ENCODE data around the gene EHMT1.

The EHMT1 gene

GRCh38 chr9:137748741-137749140, 129.9 kb downstream of the EHMT1 start:
- no peak for DNase-seq

GRCh38 chr9:137749511-137749910, 130.7 kb downstream of the EHMT1 start:
- DNase-seq, result no peak

DNA sequence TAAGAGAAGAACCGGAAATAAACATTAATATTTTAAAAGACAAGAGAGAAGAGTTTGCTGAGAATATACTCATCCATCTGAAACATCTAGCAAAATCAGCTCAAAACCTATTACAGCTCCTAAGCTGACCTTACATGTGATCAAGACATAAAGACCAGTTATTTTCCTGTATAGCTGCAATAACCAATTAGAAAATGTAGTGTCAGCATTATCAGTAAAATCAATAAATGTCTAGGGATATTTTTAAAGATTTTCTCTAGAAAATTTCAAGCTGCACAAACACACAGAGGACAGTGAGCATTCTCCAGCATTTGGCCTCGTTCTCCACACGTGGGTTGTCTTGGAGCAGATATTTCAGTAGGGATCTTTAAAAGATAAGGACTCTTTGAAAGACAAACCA, 131.2 kb downstream of the EHMT1 start:
- DNase-seq, result no peak

DNA sequence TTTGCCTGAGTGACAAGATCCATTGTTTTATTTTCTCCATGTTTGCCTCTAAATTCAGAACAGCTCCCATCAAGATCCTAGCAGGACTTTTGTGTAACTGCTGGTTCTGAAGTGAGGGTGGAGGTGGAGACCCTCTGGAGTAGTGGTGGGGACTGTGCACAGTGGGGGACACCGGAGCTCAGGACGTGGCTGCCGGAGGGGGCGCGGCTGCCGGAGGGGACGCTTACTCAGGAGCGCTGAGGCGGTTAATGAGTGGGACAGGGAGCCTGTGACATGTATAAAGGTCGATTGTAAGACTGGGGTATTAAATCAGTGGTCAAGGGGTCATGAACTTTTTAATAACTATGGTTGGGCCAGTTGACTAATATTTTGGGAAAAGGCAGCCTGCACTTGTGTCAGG, 131.8 kb downstream of the EHMT1 start:
- no peak for DNase-seq

DNA sequence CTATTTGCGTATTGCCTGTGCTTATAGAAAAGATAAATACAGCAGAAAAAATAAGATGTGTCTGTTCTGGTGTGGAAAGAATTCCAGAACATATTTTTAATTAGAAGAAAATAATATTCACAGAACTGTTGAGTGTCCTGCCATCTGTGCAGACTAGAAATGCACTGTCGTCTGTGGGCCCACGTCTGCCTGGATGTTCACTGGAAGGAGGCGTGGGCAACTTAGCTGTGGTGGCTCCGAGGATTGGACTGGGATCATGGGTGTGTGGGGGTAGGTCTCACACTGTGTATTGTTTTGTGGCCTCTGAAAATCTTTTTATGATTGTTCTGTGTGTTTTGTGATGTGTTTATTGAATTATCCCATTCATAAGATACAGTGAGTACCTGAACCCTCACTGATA, 132.8 kb downstream of the EHMT1 start:
- DNase-seq, result no peak

DNA sequence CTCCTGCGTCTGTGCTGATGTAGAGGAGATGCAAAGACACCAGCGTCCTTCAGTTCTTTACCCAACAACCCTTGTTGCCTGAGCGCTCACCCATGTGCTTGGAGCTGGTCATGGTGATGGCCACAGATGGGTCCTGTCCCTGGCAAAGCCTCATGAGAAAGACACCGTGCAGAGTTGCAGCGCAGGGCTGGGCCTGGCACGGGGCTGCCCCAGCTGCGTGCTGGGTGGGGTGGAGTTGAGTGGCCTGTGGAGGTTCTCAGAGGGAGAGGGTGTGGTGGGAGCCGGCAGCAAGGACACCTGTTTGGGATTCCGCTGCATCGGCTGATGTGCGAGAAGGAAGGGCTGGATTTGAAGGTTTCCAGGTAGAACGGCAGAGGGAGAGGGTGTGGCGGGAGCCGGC, 133.6 kb downstream of the EHMT1 start:
- DNase-seq, result no peak

GRCh38 chr9:137753192-137753765, 134.5 kb downstream of the EHMT1 start:
- no peak for DNase-seq

GRCh38 chr9:137755261-137755927, 136.6 kb downstream of the EHMT1 start:
- DNase-seq, result no peak

GRCh38 chr9:137756045-137756744, 137.4 kb downstream of the EHMT1 start:
- no peak for DNase-seq

GRCh38 chr9:137757139-137757538, 138.3 kb downstream of the EHMT1 start:
- no peak for DNase-seq

DNA sequence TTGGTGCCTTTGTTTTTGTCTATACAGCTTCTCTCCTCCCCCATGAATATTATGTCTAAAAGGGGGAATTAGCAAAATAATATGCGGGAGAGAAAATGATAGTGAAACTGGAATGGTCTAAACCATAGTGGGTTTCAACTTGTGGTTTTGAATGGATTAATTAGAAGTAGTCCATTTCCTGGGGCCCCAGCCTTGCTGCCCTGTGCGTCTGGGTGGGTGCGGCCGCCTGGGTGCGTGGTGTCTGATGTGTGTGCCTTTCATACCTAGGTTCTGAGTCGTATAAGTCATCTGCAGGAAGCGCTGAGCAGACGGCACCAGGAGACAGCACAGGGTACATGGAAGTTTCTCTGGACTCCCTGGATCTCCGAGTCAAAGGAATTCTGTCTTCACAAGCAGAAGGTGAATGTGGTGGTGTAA, 138.8 kb downstream of the EHMT1 start:
- peak; percentile 75 for DNase-seq

DNA sequence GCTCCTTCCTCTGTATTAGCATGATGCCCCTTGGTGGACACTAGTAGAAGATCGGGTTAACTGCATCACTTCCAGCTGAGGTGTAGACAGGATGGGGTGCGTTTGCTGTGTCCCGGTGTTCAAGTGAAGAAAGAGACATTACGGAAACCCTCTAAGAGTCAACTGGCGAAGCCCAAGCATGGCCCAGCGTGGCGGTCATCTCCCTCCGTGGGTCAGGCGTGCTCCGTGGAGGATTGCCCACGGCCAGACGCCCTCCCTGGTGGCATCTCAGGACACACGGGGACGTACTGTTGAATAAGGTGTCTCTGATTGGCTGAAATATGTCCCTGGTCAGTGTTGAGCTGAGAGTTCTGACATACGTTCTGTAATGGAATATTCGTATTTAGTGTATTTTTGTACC, 139.3 kb downstream of the EHMT1 start:
- DNase-seq, result no peak

DNA sequence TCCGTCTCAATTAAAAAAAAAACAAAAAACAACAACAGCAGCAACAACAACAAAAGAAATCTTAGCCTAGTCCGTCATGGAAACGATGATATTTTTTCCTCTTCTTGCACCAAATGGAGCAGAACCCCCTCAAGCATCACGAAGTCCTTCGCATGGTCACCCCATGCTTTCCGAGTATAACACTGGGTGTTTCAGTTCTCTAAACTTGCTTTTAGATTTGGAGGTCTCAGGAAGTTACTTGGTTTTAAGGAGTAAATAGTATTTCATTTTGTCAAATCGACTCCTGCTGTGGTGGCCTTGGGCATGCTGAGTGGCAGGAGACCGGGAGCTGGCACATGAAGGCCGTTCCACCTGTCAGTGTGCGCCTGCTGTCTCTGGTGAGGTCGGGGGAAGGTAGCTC, 140.3 kb downstream of the EHMT1 start:
- no peak for DNase-seq

DNA sequence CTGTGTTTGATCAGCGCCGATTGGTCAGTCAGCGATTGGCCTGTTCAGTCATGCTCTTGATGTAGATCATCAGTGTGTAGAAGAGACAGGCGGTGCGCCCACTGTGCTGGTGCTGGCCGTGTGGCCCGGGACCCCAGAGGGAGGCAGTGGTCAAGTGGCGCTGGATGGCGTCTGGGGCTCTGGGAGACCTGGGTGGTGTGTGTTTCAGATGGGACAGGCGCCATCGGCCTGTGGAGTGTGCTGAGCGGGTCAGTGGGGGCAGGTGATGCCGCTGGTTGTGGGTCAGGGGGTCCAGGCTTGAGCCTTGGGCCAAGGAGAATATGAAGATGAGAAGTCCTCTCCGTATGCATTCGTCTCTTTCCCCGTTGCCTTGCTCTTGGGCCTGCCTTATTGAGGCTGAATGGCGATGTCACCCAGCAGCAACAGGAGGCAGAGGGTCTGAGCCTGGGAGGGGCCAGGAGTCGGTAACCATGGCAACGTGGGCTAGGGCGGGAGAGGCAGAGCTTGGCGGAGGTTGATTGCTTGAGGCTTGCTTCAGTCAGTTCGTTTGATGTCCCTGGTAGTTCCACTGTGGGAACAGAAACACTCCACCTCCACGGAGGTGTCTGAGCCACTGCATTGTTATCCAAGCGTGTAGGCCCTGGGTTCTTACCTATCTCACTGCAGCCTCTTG, 141.0 kb downstream of the EHMT1 start:
- DNase-seq, result no peak

DNA sequence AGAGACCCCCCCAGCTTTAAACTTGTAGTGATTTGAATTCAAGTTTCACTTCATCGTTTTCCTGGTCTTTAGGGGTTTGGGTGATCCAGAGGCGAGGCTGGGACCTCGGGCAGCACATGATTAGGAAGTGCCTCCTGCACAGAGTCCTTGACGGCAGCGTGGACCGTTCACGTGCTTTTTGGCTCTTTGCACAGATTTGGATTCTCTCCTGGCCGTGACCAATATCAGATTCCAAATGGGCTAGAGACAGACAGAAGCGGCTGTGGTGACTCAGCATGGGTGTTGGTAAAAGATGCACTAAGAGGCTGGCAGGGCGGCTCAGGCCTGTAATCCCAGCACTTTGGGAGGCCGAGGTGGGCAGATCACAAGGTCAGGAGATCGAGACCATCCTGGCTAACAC, 141.6 kb downstream of the EHMT1 start:
- no peak for DNase-seq

GRCh38 chr9:137761032-137761431, 142.2 kb downstream of the EHMT1 start:
- no peak for DNase-seq

DNA sequence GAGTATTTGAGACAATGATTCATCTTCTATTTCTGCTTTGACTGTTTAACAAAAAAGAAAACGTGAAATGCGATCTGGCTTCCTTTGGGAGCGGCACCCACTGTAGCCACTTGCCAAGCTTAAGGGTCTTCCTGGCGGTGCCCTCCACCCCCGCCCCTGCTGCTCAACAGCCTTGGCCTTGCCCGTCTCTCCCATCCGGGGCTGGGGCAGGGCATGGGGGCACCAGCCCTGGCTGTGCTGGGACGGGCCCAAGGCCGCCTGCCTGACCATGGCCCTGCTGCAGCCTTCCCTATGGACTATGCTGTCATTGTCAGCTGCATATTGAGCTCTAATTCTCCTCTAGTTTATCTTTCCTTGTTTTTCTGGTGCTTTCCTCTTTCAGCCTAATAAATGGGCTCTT, 143.0 kb downstream of the EHMT1 start:
- DNase-seq, result no peak

DNA sequence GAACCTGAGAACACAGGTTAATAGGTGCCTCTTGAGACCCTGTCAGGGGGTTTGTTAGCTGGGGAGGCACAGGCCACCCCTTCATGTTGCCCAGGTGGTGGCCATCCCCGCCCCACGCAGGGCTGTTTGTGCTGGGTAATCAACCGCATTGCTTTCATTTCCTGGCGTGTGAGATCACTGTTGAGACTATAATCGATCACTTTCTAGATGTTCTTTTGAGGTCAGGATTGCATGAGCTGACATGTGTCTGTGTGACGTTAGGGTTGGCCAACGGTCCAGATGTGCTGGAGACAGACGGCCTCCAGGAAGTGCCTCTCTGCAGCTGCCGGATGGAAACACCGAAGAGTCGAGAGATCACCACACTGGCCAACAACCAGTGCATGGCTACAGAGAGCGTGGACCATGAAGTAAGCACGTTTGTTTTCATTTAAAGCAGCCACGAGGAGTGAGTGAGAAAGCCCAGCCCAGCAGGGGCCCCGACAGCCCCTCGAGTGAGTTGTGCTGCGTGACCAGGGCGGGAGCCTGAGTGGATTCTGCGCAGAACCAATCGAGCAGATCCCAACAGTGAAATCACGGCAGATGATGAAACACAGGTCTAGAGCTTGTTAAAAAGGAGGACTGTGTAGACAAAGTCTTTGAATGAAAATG, 143.7 kb downstream of the EHMT1 start:
- no peak for DNase-seq

DNA sequence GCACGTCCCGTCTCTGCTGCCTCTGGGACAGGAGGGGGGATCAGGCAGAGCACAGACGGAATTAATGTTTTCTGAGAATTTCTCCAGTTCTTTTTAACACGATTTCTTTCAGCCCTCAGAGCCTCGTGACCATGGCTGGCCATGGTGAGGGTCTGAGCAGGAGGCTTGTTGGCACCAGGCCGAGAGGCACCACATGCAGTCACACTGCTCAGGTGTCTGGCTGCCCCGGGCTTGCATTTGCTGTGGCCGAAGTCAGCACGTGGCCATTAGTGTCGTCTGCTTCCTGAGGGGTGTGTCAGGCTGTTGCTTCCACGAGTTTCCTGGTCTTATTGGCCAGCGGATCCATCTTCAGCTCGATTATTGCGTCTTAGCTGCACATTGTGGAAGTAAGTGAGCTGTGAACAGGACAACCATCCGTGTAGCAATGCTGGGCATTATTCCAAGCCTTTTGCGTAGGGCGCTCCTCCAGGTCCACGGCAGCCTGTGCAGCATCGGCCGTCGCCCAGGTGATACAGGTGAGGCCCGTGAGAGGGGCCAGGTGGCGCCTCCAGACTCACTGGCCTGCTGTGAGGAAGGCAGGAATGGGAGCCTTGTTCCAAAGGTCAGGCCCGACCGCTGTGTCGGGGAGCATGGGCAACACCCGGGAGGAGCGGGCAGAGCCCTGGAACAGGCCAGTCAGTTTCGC, 144.6 kb downstream of the EHMT1 start:
- DNase-seq, result no peak

DNA sequence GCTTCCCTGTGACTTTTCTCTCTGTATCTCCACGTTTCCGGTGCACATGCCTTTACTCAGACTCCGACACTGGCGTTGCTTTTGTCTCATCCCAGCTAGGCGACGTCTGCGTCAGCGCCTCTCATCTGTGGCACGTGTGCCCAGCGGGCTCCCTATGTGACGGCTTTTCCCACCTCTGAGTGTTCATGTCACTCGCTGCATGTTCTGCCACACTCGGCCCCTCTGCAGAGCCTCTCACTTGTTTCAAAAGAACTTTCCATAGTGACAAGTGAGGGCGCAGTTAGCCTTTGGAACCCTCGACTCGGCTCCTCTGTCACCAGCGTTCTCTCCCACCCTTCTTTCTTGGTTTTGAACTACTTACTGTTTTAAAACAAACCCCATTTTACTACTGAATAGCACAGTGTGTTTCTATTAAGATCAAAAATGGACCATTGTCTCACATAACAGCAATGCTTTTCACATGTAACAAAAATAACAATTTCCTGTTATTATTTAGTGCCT, 145.4 kb downstream of the EHMT1 start:
- DNase-seq, result no peak

- no peak for DNase-seq
Observed at GRCh38 chr9:137764981-137765380, 146.2 kb downstream of the EHMT1 start.

GRCh38 chr9:137765536-137765935, 146.7 kb downstream of the EHMT1 start:
- DNase-seq, result no peak

DNA sequence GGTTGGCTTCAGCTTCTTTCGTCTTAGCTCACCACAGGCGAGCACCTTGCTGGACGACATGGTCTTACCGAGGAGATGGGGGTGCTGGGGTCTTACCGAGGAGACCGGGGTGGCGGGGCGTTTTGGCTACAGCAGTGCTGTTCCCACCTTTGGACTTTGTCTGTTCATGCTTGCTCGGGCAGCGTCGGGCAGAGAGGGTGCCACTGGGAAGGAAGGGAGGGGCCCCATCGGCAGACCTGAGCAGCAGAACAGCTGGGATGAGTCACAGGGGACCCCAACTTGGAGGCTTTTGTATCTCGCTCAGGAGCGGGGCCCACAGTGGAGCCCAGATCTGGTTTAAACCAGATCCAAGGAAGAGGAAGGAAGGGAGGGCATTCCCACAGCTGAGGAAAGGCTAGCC, 152.8 kb downstream of the EHMT1 start:
- no peak for DNase-seq
